ENCODE measurements around the gene DHX9.

DHX9 gene

GRCh38 chr1:182850319-182850718, 11.2 kb downstream of the DHX9 start:
- no peak for DNase-seq (ENCODE audit: low read depth)
- H3K4me3 ChIP-seq (ENCODE audit: control insufficient read depth, low read depth, low read length): no peak overlapping the region
- TF ChIP-seq CTCF (conservative IDR thresholded peaks at IDR 0.05; ENCODE audit: control insufficient read depth, insufficient read depth, low read depth, low read length): no peak

- no peak overlapping the region for H3K4me3 ChIP-seq (ENCODE audit: control insufficient read depth, low read depth, low read length)
- no peak for DNase-seq (ENCODE audit: low read depth)
- no peak for TF ChIP-seq CTCF (conservative IDR thresholded peaks at IDR 0.05; ENCODE audit: control insufficient read depth, insufficient read depth, low read depth, low read length)
These were observed 12.7 kb downstream of the DHX9 start for GRCh38 chr1:182851825-182852224.

- H3K4me3 ChIP-seq (ENCODE audit: control insufficient read depth, low read depth, low read length): no peak overlapping the region
- no peak for TF ChIP-seq CTCF (conservative IDR thresholded peaks at IDR 0.05; ENCODE audit: control insufficient read depth, insufficient read depth, low read depth, low read length)
- DNase-seq (ENCODE audit: low read depth): no peak
These were observed 16.8 kb downstream of the DHX9 start for GRCh38 chr1:182855911-182856310.

GRCh38 chr1:182857212-182857611, 18.1 kb downstream of the DHX9 start:
- no peak for DNase-seq (ENCODE audit: low read depth)
- no peak overlapping the region for H3K4me3 ChIP-seq (ENCODE audit: control insufficient read depth, low read depth, low read length)
- no peak for TF ChIP-seq CTCF (conservative IDR thresholded peaks at IDR 0.05; ENCODE audit: control insufficient read depth, insufficient read depth, low read depth, low read length)

GRCh38 chr1:182860658-182861057, 21.5 kb downstream of the DHX9 start:
- H3K4me3 ChIP-seq (ENCODE audit: control insufficient read depth, low read depth, low read length): no peak overlapping the region
- TF ChIP-seq CTCF (conservative IDR thresholded peaks at IDR 0.05; ENCODE audit: control insufficient read depth, insufficient read depth, low read depth, low read length): no peak
- no peak for DNase-seq (ENCODE audit: low read depth)

GRCh38 chr1:182861994-182862393, 22.8 kb downstream of the DHX9 start:
- no peak for TF ChIP-seq CTCF (conservative IDR thresholded peaks at IDR 0.05; ENCODE audit: control insufficient read depth, insufficient read depth, low read depth, low read length)
- H3K4me3 ChIP-seq (ENCODE audit: control insufficient read depth, low read depth, low read length): no peak overlapping the region
- peak; percentile 7 for DNase-seq (ENCODE audit: low read depth)

GRCh38 chr1:182862827-182863226, 23.7 kb downstream of the DHX9 start:
- no peak for DNase-seq (ENCODE audit: low read depth)
- no peak overlapping the region for H3K4me3 ChIP-seq (ENCODE audit: control insufficient read depth, low read depth, low read length)
- no peak for TF ChIP-seq CTCF (conservative IDR thresholded peaks at IDR 0.05; ENCODE audit: control insufficient read depth, insufficient read depth, low read depth, low read length)
